Heart left ventricle (tissue), 16 donors: ENCODE results near the gene TTLL7. TPM values are rescaled to one million over a fixed set of nuclear protein-coding genes. Genes with fewer than 3 reads are reported as not detected.

Experiments
- ATAC-seq, 4 donors: fragments of 200-7000 bp; cut with Tn5 transposase; one replicate each; pipeline ENCODE4 v1.9.1; 2020 to 2022; ENCODE audit warnings: moderate library complexity in 4 of 4, mild to moderate bottlenecking in 3 of 4, moderate number of reproducible peaks in 1 of 4
- DNase-seq, 5 donors: peaks; one replicate each; pipeline ENCODE4 v3.0.0-alpha.2; 2020
- H3K27ac ChIP-seq, 12 donors: fragments of 200-600 bp; sonication (generic) in 4 of 12; one replicate each; pipeline versions ENCODE4 v1.5.0 to v1.8.0; 2016 to 2022; ENCODE audit warnings: mild to moderate bottlenecking in 2 of 12
- H3K27me3 ChIP-seq, 9 donors: fragments of 200-600 bp; sonication (generic) in 2 of 9; one replicate each; pipeline versions ENCODE4 v1.5.1 to v1.8.0; 2016 to 2022; ENCODE audit warnings: mild to moderate bottlenecking in 3 of 9
- H3K36me3 ChIP-seq, 9 donors: fragments of 200-600 bp; sonication (generic) in 2 of 9; one replicate each; pipeline versions ENCODE4 v1.5.0 to v1.8.0; 2018 to 2022; ENCODE audit warnings: mild to moderate bottlenecking in 2 of 9
- H3K4me1 ChIP-seq, 12 donors: fragments of 200-600 bp; sonication (generic) in 4 of 12; one replicate each; pipeline versions ENCODE4 v1.5.0 to v1.8.0; 2016 to 2022; ENCODE audit warnings: mild to moderate bottlenecking in 3 of 12
- H3K4me3 ChIP-seq, 12 donors: fragments of 200-600 bp; sonication (generic) in 4 of 12; one replicate each; pipeline versions ENCODE4 v1.5.0 to v1.8.0; 2017 to 2022; ENCODE audit warnings: mild to moderate bottlenecking in 9 of 12, moderate library complexity in 4 of 12
- H3K9me3 ChIP-seq, 12 donors: fragments of 200-600 bp; sonication (generic) in 4 of 12; one replicate each; pipeline versions ENCODE4 v1.5.0 to v1.8.0; 2016 to 2022; ENCODE audit warnings: mild to moderate bottlenecking in 1 of 12
- POLR2A ChIP-seq, 2 donors: fragments of 450-650 bp; IDR thresholded peaks; one replicate each; pipeline ENCODE4 v1.6.1; 2017; ENCODE audit warnings: antibody characterized with exemption in 2 of 2, mild to moderate bottlenecking in 2 of 2, moderate library complexity in 2 of 2
- WGBS, 4 donors: extraction: QIAGEN DNeasy Blood & Tissue Kit in 2 of 4; methylation state at CpG; one replicate each; pipeline versions ENCODE4 v1.1.5 to v1.1.7; 2013 to 2018; 5-methylcytosine and 5-hydroxymethylcytosine counted together
- intact Hi-C, 10 donors: fragments of 100-400 bp; cut with DNase I; formaldehyde crosslinking; loops; one replicate each; pipeline versions ENCODE4 v1.11.1 to v1.14.2; 2022
- polyA plus RNA-seq, 2 donors: library from polyadenylated mRNA; stranded (reverse); fragments of 200-250 nt; gene quantifications; one replicate each; pipeline ENCODE4 v1.2.3, GENCODE V29; 2013
- total RNA-seq, 9 donors: library from RNA; depleted of rRNA in 2 of 9; stranded (reverse); fragments of >200 nt in 2 of 9; fragmentation: NEBNext Ultra II Directional in 3 of 9; extraction: Animal tissue kit (Norgen Biotek cat#: 25700) in 3 of 9; gene quantifications; one replicate each; pipeline versions ENCODE4 v1.1.0 to v1.2.4, GENCODE V29; 2016 to 2023
- TF ChIP-seq, protein P1 (sequence below), 12 donors: fragments of 200-600 bp; sonication (generic) in 4 of 12; IDR thresholded peaks; one replicate each; pipeline versions ENCODE4 v1.5.0 to v1.8.0; 2018 to 2022; ENCODE audit warnings: antibody characterized with exemption in 12 of 12, mild to moderate bottlenecking in 5 of 12
- donor health status: ischemic (EF 13 %, LVEDD 7.1; RV severe dilation, severe dysfunction).
- donor health status: healthy with polysubstance abuse.
- donor health status: DM: no; HTN: yes; CAD: no.
- donor health status: DM: no; HTN: no; CAD: no.
- donor health status: ischemic (EF 25% LVEDD 6.9; RV normal size, moderate dysfunction).
- donor health status: ischemic (EF 25% LVEDD 5.7; RV mildly dilated, moderate dysfunction).
- donor health status: healthy.
- donor health status: DM: yes; HTN: yes; CAD: no.
- donor health status: ischemic (EF 35%, LVEDD 5.7; RV mildly dilated, moderate dysfunction).
- donor health status: nonischemic (EF 11% LVEDD 7.7; RV severe dilation, severe dysfunction).
- donor health status: DM: yes; HTN: yes; CAD: no.
- donor health status: PGD.
- donor health status: ischemic (EF 29% LVEDD 5.4; RV normal size, mild dysfunction).
- donor health status: nonischemic (EF 23%, LVEDD 6.1; RV moderate dilation, normal function).

The TTLL7 gene
- total and polyA plus RNA-seq, 11 donors, result 0.87 to 12.8 (median 3.2) TPM

DNA sequence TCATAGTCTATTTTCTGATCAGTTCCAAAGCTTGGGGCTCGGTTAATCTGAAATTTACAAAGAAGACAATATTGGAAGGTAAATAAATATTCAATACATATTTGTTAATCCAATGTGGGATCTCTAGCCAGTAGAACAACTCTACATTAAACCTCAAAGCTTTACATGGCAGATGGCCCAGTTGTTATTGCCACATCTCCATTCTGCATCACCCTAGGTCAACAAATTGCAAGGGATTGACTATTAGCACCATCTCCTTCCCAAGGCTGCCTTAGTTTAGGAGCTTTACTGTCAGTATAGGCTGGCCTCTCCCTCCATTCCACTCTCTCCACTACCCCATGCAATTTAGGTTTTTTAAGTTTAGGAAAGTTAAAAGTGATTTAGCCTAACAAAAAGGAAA is 69.7 kb downstream of the TTLL7 start:
- WGBS, 4 donors, result 93 to 99% (median 96%) methylated on average over 1 of the region's 1 CpG

DNA sequence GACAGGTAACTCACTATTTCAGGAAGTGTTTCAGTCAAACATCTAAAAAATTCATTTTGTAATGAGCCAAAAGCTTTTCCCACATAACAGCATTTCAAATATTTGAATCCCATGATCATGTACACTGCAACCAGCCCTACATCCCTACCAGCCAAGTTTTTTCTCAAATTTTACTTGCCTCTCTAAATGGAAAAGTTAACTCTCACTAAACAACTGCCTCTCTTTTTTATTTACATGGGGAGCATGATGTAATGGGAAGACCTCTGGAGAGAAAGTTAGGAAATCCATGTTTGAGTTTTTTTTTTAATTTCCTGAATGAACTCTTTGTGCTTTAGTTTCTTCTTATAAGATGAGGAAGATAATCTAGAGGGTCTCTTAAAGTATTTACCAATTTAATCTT is 70.5 kb downstream of the TTLL7 start:
- ATAC-seq, result peak in 1 of 4 donors; percentile 36
- H3K27ac ChIP-seq, result no peak overlapping the region

More for the DNA sequence above, 69.7 kb downstream of the TTLL7 start:
- TF ChIP-seq, protein P1, sequence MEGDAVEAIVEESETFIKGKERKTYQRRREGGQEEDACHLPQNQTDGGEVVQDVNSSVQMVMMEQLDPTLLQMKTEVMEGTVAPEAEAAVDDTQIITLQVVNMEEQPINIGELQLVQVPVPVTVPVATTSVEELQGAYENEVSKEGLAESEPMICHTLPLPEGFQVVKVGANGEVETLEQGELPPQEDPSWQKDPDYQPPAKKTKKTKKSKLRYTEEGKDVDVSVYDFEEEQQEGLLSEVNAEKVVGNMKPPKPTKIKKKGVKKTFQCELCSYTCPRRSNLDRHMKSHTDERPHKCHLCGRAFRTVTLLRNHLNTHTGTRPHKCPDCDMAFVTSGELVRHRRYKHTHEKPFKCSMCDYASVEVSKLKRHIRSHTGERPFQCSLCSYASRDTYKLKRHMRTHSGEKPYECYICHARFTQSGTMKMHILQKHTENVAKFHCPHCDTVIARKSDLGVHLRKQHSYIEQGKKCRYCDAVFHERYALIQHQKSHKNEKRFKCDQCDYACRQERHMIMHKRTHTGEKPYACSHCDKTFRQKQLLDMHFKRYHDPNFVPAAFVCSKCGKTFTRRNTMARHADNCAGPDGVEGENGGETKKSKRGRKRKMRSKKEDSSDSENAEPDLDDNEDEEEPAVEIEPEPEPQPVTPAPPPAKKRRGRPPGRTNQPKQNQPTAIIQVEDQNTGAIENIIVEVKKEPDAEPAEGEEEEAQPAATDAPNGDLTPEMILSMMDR (IDR thresholded peaks at IDR 0.05), result no peak
- no peak for TF ChIP-seq POLR2A (IDR thresholded peaks at IDR 0.05)
- ATAC-seq (no peak), DNase-seq (no peak)
- H3K27me3 ChIP-seq, result no peaks in the 10 kb centered on the region
- H3K4me1 ChIP-seq, result peaks cover 0 to 5% (median 0%) of the 10 kb centered on the region in 12 donors
- H3K36me3 ChIP-seq, result peaks cover 0 to 3% (median 0%) of the 10 kb centered on the region in 9 donors
- no peaks in the 10 kb centered on the region for H3K9me3 ChIP-seq
- H3K4me3 ChIP-seq, result no peak overlapping the region
- H3K27ac ChIP-seq, result no peak overlapping the region
- intact Hi-C loops, result no loop called here

DNA sequence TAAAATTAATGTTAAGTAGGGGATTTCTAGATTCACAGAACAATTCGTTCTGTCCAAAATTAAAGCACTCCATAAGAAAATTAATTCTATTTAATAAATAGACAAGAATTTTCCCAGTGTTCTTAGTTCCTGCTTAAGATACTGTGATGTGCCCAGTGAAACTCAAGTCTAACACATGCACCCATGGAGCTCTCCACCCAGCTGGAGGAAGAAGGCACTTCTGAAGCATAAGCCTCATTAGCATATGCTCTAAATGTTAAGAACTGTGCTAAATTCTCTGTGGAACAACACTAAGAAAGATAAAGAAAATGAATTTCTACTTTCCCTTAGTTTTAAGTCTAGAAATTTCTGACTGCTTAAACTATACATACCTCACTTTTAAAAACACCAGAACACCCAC is 71.2 kb downstream of the TTLL7 start:
- Histone ChIP-seq H3K27ac (no peak overlapping the region), H3K9me3 (no peaks in the 10 kb centered on the region), H3K36me3 (peaks cover 0 to 3% (median 0%) of the 10 kb centered on the region in 9 donors), H3K4me1 (peaks cover 0 to 5% (median 0%) of the 10 kb centered on the region in 12 donors), H3K4me3 (no peak overlapping the region), H3K27me3 (no peaks in the 10 kb centered on the region)
- TF ChIP-seq POLR2A (IDR thresholded peaks at IDR 0.05), result no peak
- TF ChIP-seq, protein P1 (IDR thresholded peaks at IDR 0.05), result no peak
- intact Hi-C loops, result no loop called here
- no peak for DNase-seq
- WGBS, 4 donors, result 68 to 91% (median 72%) methylated on average over 1 of the region's 1 CpG
- ATAC-seq, result no peak

More for the DNA sequence above, 70.5 kb downstream of the TTLL7 start:
- intact Hi-C loops, result no loop called here
- no peaks in the 10 kb centered on the region for H3K9me3 ChIP-seq
- H3K27me3 ChIP-seq, result no peaks in the 10 kb centered on the region
- peaks cover 0 to 5% (median 0%) of the 10 kb centered on the region in 12 donors for H3K4me1 ChIP-seq
- TF ChIP-seq POLR2A (IDR thresholded peaks at IDR 0.05), result no peak
- TF ChIP-seq, protein P1 (IDR thresholded peaks at IDR 0.05), result no peak
- H3K36me3 ChIP-seq, result peaks cover 0 to 3% (median 0%) of the 10 kb centered on the region in 9 donors
- no peak for DNase-seq
- H3K4me3 ChIP-seq, result no peak overlapping the region

DNA sequence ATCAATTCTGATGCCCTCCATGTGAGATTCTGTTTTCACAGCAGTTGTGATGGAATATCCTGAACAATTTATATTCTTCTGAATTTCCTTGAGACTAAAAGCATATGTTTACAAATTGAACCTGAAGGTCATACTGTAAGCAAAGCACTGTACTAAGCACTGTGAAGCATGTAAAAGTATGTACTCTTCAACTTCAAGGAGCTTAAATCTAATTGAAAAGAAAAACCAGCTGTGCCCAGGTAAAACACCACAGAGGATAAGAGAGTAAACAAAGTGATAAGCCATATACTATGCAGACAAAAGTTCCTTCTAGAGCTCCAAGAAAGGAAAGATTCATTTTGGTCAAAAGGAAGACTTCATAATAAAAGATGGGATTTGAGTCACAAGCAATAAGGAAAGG is 71.9 kb downstream of the TTLL7 start:
- TF ChIP-seq POLR2A (IDR thresholded peaks at IDR 0.05), result no peak
- TF ChIP-seq, protein P1 (IDR thresholded peaks at IDR 0.05), result no peak
- no peaks in the 10 kb centered on the region for H3K9me3 ChIP-seq
- H3K4me3 ChIP-seq, result no peak overlapping the region
- peaks cover 0 to 3% (median 0%) of the 10 kb centered on the region in 9 donors for H3K36me3 ChIP-seq
- ATAC-seq, result no peak
- DNase-seq, result no peak
- H3K27ac ChIP-seq, result no peak overlapping the region
- peaks cover 0 to 5% (median 0%) of the 10 kb centered on the region in 12 donors for H3K4me1 ChIP-seq
- H3K27me3 ChIP-seq, result no peaks in the 10 kb centered on the region
- intact Hi-C loops, result no loop called here
